ENCODE data around the gene STPG4. TPM values are rescaled to one million over a fixed set of nuclear protein-coding genes. Genes with fewer than 3 reads are reported as not detected.

The STPG4 gene
- total RNA-seq, 2 donors from 2014 or later, result 0.15 to 0.42 TPM

- DNase-seq, result no peak
- Mint-ChIP-seq H3K27ac (peak overlapping the region; percentile 13), H3K4me1 (peaks cover 35% of the 10 kb centered on the region), H3K4me3 (peak overlapping the region; percentile 15), H3K27me3 (ENCODE audit: insufficient read depth) (no peaks in the 10 kb centered on the region), H3K36me3 (ENCODE audit: low read depth) (peaks cover 64% of the 10 kb centered on the region), H3K9me3 (no peaks in the 10 kb centered on the region)
- H3K36me3 ChIP-seq (ENCODE audit: control insufficient read depth, insufficient read depth, low read length), result peaks cover 74% of the 10 kb centered on the region
- H3K9me3 ChIP-seq (ENCODE audit: control insufficient read depth, low read length), result no peaks in the 10 kb centered on the region
- H3K9ac ChIP-seq (ENCODE audit: extremely low read depth, low read length, poor library complexity, severe bottlenecking), result no peak overlapping the region
- H3K27ac ChIP-seq (ENCODE audit: low read depth, low read length), result no peak overlapping the region
- H3K4me1 ChIP-seq (ENCODE audit: control insufficient read depth, insufficient read depth, low read length), result peaks cover 12% of the 10 kb centered on the region
- H3K27me3 ChIP-seq (ENCODE audit: control insufficient read depth, insufficient read depth, low read length, poor library complexity, severe bottlenecking), result no peaks in the 10 kb centered on the region
- 66 to 73% methylated on average over 2 to 3 of the region's 3 CpGs for WGBS, 2 experiments (ENCODE audit: insufficient coverage in 1 of 2, insufficient read length in 1 of 2)
- H3K4me3 ChIP-seq (ENCODE audit: low read length), result peak overlapping the region; percentile 50
- TF ChIP-seq CTCF (conservative IDR thresholded peaks at IDR 0.05), result no peak
Measured at GRCh38 chr2:47161475-47161874, 6.4 kb upstream of the STPG4 start.

GRCh38 chr2:47160660-47161059 lies 5.6 kb upstream of the STPG4 start:
- DNase-seq, result no peak
- no peaks in the 10 kb centered on the region for H3K9me3 Mint-ChIP-seq
- H3K36me3 ChIP-seq (ENCODE audit: control insufficient read depth, insufficient read depth, low read length), result peaks cover 65% of the 10 kb centered on the region
- no peaks in the 10 kb centered on the region for H3K27me3 Mint-ChIP-seq (ENCODE audit: insufficient read depth)
- no peaks in the 10 kb centered on the region for H3K9me3 ChIP-seq (ENCODE audit: control insufficient read depth, low read length)
- TF ChIP-seq CTCF (conservative IDR thresholded peaks at IDR 0.05), result no peak
- H3K27me3 ChIP-seq (ENCODE audit: control insufficient read depth, insufficient read depth, low read length, poor library complexity, severe bottlenecking), result no peaks in the 10 kb centered on the region
- H3K4me3 ChIP-seq (ENCODE audit: low read length), result no peak overlapping the region
- H3K36me3 Mint-ChIP-seq (ENCODE audit: low read depth), result peaks cover 64% of the 10 kb centered on the region
- no peak overlapping the region for H3K9ac ChIP-seq (ENCODE audit: extremely low read depth, low read length, poor library complexity, severe bottlenecking)
- 80 to 95% methylated on average over 1 of the region's 1 CpG for WGBS, 2 experiments (ENCODE audit: insufficient coverage in 1 of 2, insufficient read length in 1 of 2)
- H3K27ac Mint-ChIP-seq, result no peak overlapping the region
- H3K4me1 ChIP-seq (ENCODE audit: control insufficient read depth, insufficient read depth, low read length), result peaks cover 12% of the 10 kb centered on the region
- H3K4me3 Mint-ChIP-seq, result no peak overlapping the region
- H3K4me1 Mint-ChIP-seq, result peaks cover 34% of the 10 kb centered on the region
- no peak overlapping the region for H3K27ac ChIP-seq (ENCODE audit: low read depth, low read length)

GRCh38 chr2:47160211-47160610 lies 5.1 kb upstream of the STPG4 start:
- H3K27me3 ChIP-seq (ENCODE audit: control insufficient read depth, insufficient read depth, low read length, poor library complexity, severe bottlenecking), result no peaks in the 10 kb centered on the region
- no peak overlapping the region for H3K27ac ChIP-seq (ENCODE audit: low read depth, low read length)
- no peak overlapping the region for H3K27ac Mint-ChIP-seq
- H3K9me3 Mint-ChIP-seq, result no peaks in the 10 kb centered on the region
- H3K4me3 Mint-ChIP-seq, result no peak overlapping the region
- peaks cover 61% of the 10 kb centered on the region for H3K36me3 ChIP-seq (ENCODE audit: control insufficient read depth, insufficient read depth, low read length)
- H3K36me3 Mint-ChIP-seq (ENCODE audit: low read depth), result peaks cover 60% of the 10 kb centered on the region
- peaks cover 32% of the 10 kb centered on the region for H3K4me1 Mint-ChIP-seq
- no peak overlapping the region for H3K4me3 ChIP-seq (ENCODE audit: low read length)
- TF ChIP-seq CTCF (conservative IDR thresholded peaks at IDR 0.05), result no peak
- no peaks in the 10 kb centered on the region for H3K9me3 ChIP-seq (ENCODE audit: control insufficient read depth, low read length)
- no peaks in the 10 kb centered on the region for H3K27me3 Mint-ChIP-seq (ENCODE audit: insufficient read depth)
- peaks cover 11% of the 10 kb centered on the region for H3K4me1 ChIP-seq (ENCODE audit: control insufficient read depth, insufficient read depth, low read length)
- H3K9ac ChIP-seq (ENCODE audit: extremely low read depth, low read length, poor library complexity, severe bottlenecking), result no peak overlapping the region
- 100% methylated on average over 3 of the region's 3 CpGs for WGBS, 2 experiments (ENCODE audit: insufficient coverage in 1 of 2, insufficient read length in 1 of 2)
- DNase-seq, result no peak
